Ascending aorta (tissue), 2 donors: ENCODE measurements around the gene LCN9. TPM values are rescaled to one million over a fixed set of nuclear protein-coding genes. Genes with fewer than 3 reads are reported as not detected.

Experiments used
- DNase-seq, 2 donors: peaks; one replicate each; pipeline ENCODE4 v3.0.0-alpha.2; 2019; ENCODE audit warnings: low spot score in 2 of 2
- H3K27ac ChIP-seq, 2 donors: fragments of 200-600 bp; sonication (generic); one replicate each; pipeline ENCODE4 v1.5.1; 2016 to 2017; ENCODE audit warnings: mild to moderate bottlenecking in 1 of 2
- H3K27me3 ChIP-seq: fragments of 200-600 bp; sonication (generic); one replicate; pipeline ENCODE4 v1.5.1; 2017
- H3K36me3 ChIP-seq, 2 donors: fragments of 200-600 bp; sonication (generic); one replicate each; pipeline ENCODE4 v1.5.1; 2016
- H3K4me1 ChIP-seq, 2 donors: fragments of 200-600 bp; sonication (generic); one replicate each; pipeline ENCODE4 v1.5.1; 2016 to 2017; ENCODE audit warnings: mild to moderate bottlenecking in 1 of 2
- H3K4me3 ChIP-seq, 2 donors: fragments of 200-600 bp; sonication (generic); one replicate each; pipeline ENCODE4 v1.5.1; 2016 to 2017; ENCODE audit warnings: mild to moderate bottlenecking in 1 of 2
- H3K9me3 ChIP-seq, 2 donors: fragments of 200-600 bp; sonication (generic); one replicate each; pipeline ENCODE4 v1.5.1; 2016
- CTCF ChIP-seq, 3 experiments: fragments of 200-600 bp in 2 of 3; fragments of 450-650 bp in 1 of 3; sonication (generic) in 2 of 3; IDR thresholded peaks; one replicate each; pipeline ENCODE4 v1.5.1; 2016 to 2019; ENCODE audit warnings: antibody characterized with exemption in 3 of 3, mild to moderate bottlenecking in 1 of 3, moderate library complexity in 1 of 3
- intact Hi-C: fragments of 100-400 bp; cut with DNase I; formaldehyde crosslinking; loops from one replicate; pipeline ENCODE4 v1.15.1; 2023
- total RNA-seq: library from RNA; depleted of rRNA; stranded (reverse); fragments of >200 nt; gene quantifications from one replicate; pipeline ENCODE4 v1.1.0, GENCODE V29; 2016

The LCN9 gene
- total RNA-seq, 1 donor from 2014 or later: not detected

GRCh38 chr9:135701959-135702721, 39.0 kb downstream of the LCN9 start, which contains the start of gene KCNT1:
Gene KCNT1 (plus strand): TSS chr9:135702185. CDS start chr9:135702259, 74 bp downstream.
- Histone ChIP-seq H3K4me3 (peak within 1 kb of the TSS; percentile 31), H3K36me3 (no peaks in the 10 kb centered on the region), H3K9me3 (no peaks in the 10 kb centered on the region), H3K27me3 (peaks cover 10% of the 10 kb centered on the region), H3K4me1 (peaks cover 6 to 7% of the 10 kb centered on the region in 2 donors), H3K27ac (no peak within 1 kb of the TSS)
- intact Hi-C loops: no loop called here
- no peak for DNase-seq
- TF ChIP-seq CTCF (IDR thresholded peaks at IDR 0.05): peak; percentile 41 to 72 (median 64)

GRCh38 chr9:135703726-135704125, 40.6 kb downstream of the LCN9 start:
- Histone ChIP-seq H3K4me1 (peaks cover 6 to 7% of the 10 kb centered on the region in 2 donors), H3K27me3 (peaks cover 10% of the 10 kb centered on the region), H3K27ac (no peak overlapping the region), H3K36me3 (no peaks in the 10 kb centered on the region), H3K4me3 (no peak overlapping the region), H3K9me3 (no peaks in the 10 kb centered on the region)
- DNase-seq: no peak
- no peak for TF ChIP-seq CTCF (IDR thresholded peaks at IDR 0.05)
- intact Hi-C loops: no loop called here

GRCh38 chr9:135704483-135704882, 41.4 kb downstream of the LCN9 start:
- H3K27ac ChIP-seq: no peak overlapping the region
- H3K9me3 ChIP-seq: no peaks in the 10 kb centered on the region
- peaks cover 6 to 7% of the 10 kb centered on the region in 2 donors for H3K4me1 ChIP-seq
- H3K4me3 ChIP-seq: no peak overlapping the region
- DNase-seq: no peak
- no peaks in the 10 kb centered on the region for H3K36me3 ChIP-seq
- peaks cover 10% of the 10 kb centered on the region for H3K27me3 ChIP-seq
- intact Hi-C loops: no loop called here
- TF ChIP-seq CTCF (IDR thresholded peaks at IDR 0.05): no peak

GRCh38 chr9:135705376-135705775, 42.3 kb downstream of the LCN9 start:
- H3K27ac ChIP-seq: no peak overlapping the region
- no peak for TF ChIP-seq CTCF (IDR thresholded peaks at IDR 0.05)
- intact Hi-C loops: no loop called here
- no peak overlapping the region for H3K4me3 ChIP-seq
- no peaks in the 10 kb centered on the region for H3K36me3 ChIP-seq
- no peaks in the 10 kb centered on the region for H3K9me3 ChIP-seq
- H3K4me1 ChIP-seq: peaks cover 6 to 7% of the 10 kb centered on the region in 2 donors
- peaks cover 10% of the 10 kb centered on the region for H3K27me3 ChIP-seq
- no peak for DNase-seq

GRCh38 chr9:135706288-135706687, 43.2 kb downstream of the LCN9 start:
- TF ChIP-seq CTCF (IDR thresholded peaks at IDR 0.05): no peak
- Histone ChIP-seq H3K4me1 (peaks cover 6 to 7% of the 10 kb centered on the region in 2 donors), H3K36me3 (no peaks in the 10 kb centered on the region), H3K27me3 (peaks cover 10% of the 10 kb centered on the region), H3K9me3 (no peaks in the 10 kb centered on the region), H3K27ac (no peak overlapping the region), H3K4me3 (no peak overlapping the region)
- intact Hi-C loops: no loop called here
- DNase-seq: no peak
